HuH-7.5 (cell line): Measurements from ENCODE around the gene ALPK3.

ENCODE experiments used
- DNase-seq: peaks from one replicate; pipeline ENCODE4 v3.0.0; 2011; ENCODE audit warnings: low spot score

ALPK3 gene

DNA sequence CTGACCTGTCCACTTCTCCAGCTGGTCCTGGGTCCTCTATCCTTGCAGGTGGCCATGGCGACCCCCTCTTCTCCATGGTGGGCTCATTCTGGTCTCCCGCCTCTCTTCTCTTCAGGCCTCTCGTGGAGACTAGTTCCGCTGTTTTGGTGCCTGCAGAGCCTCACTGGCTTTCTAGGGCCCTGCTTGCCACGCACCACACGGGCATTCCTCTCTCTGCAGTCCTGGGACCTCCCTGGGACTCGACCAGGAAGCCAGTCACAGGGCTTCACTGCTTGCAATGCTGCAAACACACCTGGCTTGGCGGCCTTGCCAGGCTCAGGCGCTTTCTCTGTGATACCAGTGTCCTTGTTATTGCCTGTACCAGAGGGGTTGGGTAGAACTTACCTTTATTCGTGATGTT is 76.5 kb downstream of the ALPK3 start:
- no peak for DNase-seq

DNA sequence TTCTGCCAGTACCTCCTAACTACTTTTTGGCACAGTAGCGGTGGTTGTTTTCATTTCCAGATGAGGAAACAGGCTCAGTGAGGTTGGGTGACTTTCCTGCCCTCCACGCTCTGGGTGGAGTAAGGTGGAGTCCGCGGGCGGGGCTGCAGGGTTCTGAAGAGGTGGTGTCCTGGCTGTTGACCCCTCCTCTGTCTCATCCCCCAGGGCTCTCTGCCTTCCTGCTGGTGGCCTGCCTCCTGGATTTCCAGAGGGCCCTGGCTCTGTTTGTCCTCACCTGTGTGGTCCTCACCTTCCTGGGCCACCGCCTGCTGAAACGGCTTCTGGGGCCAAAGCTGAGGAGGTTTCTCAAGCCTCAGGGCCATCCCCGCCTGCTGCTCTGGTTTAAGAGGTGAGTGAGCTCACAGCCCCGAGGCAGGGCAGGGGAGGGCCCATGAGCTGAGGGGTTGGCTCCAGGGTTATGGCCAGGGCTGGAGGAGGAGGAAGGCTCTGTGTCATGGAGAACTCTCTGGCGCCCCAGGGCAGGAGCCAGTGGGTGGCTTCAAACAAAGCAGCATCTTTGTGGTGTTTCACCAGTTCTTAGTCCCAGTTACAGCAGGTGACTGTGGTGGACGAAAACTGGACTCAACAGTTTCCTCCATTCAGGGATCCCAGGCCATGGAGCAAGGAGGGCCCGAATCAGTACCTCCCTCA is 77.7 kb downstream of the ALPK3 start:
- DNase-seq = no peak

GRCh38 chr15:84898761-84899160 is 81.6 kb downstream of the ALPK3 start:
- DNase-seq = no peak

DNA sequence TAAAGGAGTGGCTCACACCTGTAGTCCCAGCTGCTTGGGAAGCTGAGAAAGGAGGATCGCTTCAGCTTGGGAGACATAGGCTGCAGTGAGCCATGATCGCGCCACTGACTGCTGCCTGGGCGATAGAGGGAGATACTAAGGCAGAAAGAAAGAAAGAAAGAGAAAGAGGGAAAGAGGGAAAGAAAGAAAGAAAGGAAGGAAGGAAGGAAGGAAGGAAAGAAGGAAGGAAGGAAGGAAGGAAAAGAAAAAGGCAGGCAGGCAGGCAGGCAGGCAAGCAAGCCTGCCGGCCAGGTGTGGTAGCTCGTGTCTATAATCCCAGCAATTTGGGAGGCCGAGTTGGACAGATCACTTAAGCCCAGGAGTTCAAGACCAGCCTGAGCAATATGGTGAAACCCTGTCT is 82.6 kb downstream of the ALPK3 start:
- no peak for DNase-seq

DNA sequence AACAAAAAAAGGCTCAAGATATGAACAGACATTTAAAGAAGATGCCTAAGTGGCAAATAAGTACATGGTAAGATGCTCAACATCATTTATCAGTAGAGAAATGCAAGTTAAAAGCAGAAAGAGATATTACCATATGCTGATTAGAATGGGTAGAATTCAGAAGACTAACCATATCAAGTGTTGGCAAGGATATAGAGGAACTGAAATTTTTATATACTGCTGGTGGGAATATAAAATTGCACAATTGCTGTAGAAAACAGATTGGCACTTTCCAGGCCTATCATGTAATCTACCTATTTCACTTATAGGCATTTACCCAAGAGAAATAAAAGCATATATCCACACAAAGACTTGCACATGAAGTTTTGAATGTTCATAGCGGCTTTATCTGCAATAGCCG is 84.4 kb downstream of the ALPK3 start:
- no peak for DNase-seq

GRCh38 chr15:84903751-84904150 is 86.6 kb downstream of the ALPK3 start:
- no peak for DNase-seq

GRCh38 chr15:84904419-84904818 is 87.3 kb downstream of the ALPK3 start:
- DNase-seq = no peak

DNA sequence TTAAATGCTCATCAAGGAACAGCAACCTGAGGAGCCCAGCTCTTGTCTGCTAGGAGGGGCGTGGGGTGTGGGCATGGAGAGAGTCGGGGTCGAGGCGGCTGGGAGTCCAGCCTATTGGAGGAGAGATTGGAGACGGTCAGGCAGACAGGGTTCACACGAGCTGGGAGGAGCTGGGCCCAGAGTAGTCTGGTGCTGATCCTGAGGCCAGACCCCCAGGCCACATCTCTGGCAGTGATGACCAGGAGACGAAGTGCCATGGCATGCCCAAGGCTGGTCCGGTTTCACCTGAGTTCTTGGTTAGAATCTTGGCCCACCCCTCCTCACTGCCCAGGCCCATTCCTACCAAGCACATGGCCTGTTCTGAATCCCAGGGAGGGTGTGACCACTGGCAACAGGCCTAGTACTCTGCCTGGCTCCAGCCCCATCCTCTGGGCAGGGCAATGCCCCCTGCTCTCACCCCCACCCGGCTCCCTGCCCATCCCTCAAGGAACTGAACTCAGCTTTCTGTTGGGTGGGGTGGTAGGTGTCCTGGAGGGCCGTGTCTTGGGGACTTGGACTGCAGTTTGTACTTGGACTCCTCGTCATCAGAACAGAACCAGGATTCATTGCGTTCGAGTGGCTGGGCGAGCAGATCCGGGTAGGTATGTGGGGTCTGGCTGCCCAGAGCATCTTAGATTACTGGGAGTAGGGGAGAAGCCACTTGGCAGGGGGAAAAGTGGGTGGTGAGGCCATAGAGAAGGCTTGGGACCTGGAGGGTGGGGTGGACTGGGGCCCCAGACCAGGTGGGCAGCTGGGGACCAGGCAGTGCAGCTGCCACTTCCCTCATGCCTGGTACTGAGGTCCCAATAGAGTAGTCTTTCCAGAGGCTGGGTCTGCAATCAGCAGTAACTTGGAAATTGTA is 88.1 kb downstream of the ALPK3 start:
- DNase-seq = no peak

GRCh38 chr15:84907731-84908130 is 90.6 kb downstream of the ALPK3 start:
- DNase-seq = no peak

DNA sequence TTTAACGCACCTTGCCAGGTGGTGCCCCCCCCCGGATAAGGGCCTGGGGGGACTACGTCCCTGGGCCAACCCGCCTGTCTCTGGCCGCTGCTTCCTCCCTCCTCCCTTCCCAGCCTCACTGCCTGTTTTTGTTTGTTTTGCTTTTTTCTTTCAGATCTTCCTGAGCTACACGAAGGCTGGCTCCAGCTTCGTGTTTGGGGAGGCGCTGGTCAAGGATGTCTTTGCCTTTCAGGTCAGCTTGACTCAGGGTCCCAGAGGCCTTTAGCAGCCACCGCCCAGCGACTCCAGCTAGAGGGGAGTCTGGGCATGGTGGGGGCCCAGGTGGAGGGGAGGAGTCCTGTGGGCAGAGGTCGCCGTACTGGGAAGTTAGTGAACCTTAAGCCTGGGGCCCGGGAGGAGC is 91.4 kb downstream of the ALPK3 start:
- no peak for DNase-seq

GRCh38 chr15:84909029-84909428 is 91.9 kb downstream of the ALPK3 start:
- DNase-seq = no peak

- DNase-seq = no peak
Observed at GRCh38 chr15:84909782-84910181, 92.6 kb downstream of the ALPK3 start.

DNA sequence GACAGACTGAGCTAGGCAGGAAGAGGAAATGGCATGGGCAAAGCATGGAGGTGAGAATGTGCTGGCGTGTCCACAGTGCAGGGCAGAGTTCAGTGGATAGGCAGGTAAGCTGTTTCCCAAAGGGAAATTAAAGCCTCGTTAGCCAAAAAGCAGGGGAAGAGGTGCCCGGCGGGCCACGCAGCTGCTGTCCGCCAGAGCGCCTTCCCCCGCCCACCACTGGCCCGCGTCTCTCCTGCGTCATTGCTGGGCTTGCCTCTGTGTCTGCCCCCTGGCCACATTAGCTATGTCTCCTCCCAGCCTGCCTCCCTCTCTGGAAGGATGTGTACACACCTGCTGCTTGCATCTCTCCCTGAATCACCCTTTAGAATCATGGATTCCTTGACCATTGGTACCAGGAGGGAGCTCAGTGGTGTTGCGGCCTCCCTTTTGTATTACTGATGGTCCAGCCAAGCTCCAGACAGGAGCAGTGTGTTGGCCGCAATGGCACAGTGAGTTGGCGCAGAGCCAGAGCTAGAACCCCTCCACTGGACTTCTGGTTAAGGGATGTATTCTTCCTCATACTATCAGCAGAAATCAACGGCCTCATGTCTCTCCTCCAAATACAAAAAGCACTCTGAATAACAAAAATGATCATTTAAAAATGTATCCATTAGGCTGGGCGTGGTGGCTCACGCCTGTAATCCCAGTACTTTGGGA is 93.9 kb downstream of the ALPK3 start:
- DNase-seq = no peak

GRCh38 chr15:84911879-84912660 is 94.9 kb downstream of the ALPK3 start:
- DNase-seq = peak; percentile 90

GRCh38 chr15:84913360-84913723 is 96.2 kb downstream of the ALPK3 start:
- DNase-seq = no peak

DNA sequence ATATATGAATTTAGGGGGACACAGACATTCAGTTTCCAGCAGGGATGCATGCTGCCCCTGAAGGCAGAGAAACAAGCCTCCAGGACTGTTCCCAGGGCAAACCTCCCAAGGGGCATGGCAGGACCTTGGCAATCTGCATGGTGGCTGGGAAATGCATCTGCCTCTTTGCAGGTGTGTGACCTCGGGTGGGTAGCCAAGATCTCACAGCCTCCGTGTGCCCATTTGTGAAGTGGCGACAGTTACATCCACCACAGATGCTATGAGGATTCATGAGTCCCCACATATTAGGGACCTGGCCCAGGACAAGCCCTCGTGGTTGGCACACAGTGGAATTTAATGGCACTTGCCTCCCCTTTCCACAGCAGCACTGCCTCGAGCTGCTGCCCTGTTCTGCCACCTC is 97.2 kb downstream of the ALPK3 start:
- DNase-seq = no peak

DNA sequence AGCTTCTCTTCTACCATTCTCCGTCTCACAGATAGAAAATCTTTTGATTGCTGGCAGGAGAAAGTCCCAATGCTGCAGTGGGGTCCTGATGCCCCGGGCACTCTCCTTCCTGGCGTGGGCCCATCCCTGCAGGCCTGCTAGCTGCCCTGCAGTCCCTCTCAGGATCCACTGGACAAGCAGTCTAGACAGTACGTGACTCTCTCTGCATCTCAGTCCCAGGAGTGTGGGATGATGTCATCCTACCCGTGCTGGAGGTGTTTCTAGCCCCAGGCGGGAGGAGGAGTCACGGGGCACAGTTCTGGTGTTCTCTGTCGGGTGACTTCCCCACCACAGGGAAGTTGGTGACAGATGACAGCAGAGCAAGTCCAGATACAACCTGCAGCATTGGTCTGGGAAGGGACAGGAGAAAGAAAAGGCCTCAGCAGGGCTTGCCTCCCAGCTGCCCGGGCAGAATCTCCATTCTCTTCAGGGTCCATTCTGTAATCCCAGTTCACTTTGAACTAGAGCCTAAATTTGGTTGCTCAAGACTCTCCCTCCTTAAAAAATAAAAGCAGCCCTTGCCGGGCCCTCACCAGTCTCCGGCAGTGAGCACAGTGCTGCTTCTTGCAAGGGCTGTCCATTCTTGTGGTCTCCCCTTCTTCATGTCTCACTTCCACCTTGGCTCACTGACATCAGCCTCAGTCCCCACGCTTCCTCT is 97.9 kb downstream of the ALPK3 start:
- peak; percentile 94 for DNase-seq

DNA sequence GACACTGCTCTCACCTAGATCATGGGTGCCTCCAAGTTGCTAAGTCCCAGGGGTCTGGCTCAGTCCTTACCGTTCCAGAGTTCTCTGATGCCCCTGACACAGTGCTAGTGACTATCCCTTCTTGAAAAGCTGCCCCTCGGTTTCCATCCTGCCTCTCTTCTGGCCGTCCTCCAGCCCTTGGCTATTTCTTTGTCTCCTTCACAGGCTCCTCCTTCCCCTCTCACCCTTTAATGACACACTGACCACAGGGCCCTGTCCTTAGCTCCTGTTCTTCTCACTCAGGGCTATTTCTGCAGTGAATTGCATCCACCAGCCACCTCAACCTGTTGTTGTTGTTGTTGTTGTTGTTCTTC is 98.4 kb downstream of the ALPK3 start:
- no peak for DNase-seq

DNA sequence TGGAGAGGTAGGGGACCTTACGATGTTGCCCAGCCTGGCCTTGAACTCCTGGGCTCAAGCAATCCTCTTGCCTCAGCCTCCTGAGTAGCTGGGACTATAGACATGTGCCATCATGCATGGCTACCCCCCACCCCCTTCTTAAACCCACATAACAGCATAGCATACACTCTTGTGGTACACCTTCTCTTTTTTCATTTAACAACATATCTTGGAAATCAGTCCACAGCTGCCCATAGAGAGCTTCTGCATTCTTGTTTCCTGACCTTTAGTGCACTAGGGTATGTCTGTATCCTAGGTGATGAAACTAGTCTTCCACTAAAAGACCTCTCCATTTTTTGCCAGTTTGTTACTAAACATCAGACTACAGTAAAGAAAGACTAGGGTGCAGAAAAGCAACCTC is 100.3 kb downstream of the ALPK3 start:
- no peak for DNase-seq

DNA sequence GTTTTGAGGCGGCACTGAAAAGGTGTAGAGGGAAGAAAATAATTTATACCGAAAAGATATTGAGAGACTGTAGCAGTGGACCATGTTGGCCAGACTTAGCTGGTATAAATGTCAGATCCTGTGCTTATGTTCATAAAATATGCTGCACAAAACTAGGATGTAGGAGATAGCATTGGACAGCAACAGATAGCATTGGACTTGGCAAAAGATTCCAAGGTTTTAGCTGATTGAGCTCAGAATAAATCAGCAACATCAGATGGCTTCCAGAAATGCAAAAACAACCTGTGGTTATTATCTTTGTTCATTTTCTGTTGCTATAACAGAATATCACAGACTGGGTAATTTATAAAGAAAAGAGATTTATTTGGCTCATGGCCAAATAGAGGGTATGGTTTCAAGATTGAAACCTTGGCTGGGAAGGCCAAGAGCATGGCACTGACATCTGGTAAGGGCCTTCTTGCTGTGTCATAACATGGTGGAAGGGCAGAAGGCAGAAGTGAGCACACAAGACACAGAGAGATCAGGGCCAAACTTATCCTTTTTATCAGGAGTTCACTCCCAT is 102.0 kb downstream of the ALPK3 start:
- no peak for DNase-seq

DNA sequence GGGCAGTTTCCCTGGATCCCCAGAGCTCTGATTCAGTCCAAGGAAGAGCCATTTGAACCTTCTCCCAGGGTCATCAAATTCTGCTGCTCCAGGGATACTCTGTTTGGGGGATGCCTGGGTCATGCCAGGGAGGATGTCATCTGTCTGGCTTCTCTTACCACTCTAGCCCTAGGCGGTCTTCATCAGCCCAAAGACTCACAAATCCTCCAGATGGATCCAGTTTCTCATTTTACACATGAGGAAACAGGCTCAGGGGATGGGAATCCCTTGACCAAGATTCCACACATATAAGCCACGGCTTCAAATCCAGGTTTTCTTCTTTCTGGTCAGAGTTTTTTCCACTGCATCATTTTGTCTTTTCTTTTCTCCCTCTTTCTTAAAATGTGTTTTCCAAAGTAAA is 104.0 kb downstream of the ALPK3 start:
- no peak for DNase-seq
